ENCODE measurements around the gene CREB3L2. TPM values are rescaled to one million over a fixed set of nuclear protein-coding genes. Genes with fewer than 3 reads are reported as not detected.

The CREB3L2 gene
- total and polyA plus RNA-seq, 2 of the 8 experiments (the other 6 are each of a cell fraction or from before 2014, with no cell fraction given): 14.4 to 48.3 TPM

- Histone ChIP-seq H3K79me2 (ENCODE audit: control insufficient read depth in 1 of 2, insufficient read depth in 2 of 2, low read length in 2 of 2) (peaks cover 19 to 82% of the 10 kb centered on the region in 2 experiments), H4K8ac (ENCODE audit: extremely low read depth, insufficient read depth, low read length) (no peak overlapping the region; the same call in 1 of the 2 replicates), H2BK15ac (ENCODE audit: low read length) (no peak overlapping the region), H3K4me2 (ENCODE audit: insufficient read depth in 1 of 2, low read depth in 2 of 2, low read length in 2 of 2) (no peak overlapping the region), H4K20me1 (replicated peaks in 1 of 2; ENCODE audit: control insufficient read depth in 1 of 2, insufficient read depth in 2 of 2, low read length in 2 of 2) (peaks cover 0 to 2% of the 10 kb centered on the region in 2 experiments), H3K14ac (ENCODE audit: insufficient read length) (no peak overlapping the region), H3K23me2 (ENCODE audit: low read depth, low read length) (no peaks in the 10 kb centered on the region), H2BK20ac (ENCODE audit: low read length) (no peak overlapping the region), H2AFZ (ENCODE audit: low read length) (no peak overlapping the region), H2AK5ac (ENCODE audit: low read depth, low read length) (peak overlapping the region; percentile 7; the same call in 1 of the 2 replicates), H3K4me1 (replicated peaks in 1 of 4; ENCODE audit: control insufficient read depth in 3 of 4, insufficient read depth in 4 of 4, low read length in 3 of 4) (peaks cover 0 to 13% (median 1%) of the 10 kb centered on the region in 4 experiments; a peak in 3 of 7 replicates), H3K27me3 (replicated peaks in 1 of 4; ENCODE audit: control insufficient read depth in 3 of 4, extremely low read depth in 1 of 4, insufficient read depth in 3 of 4, low read length in 3 of 4) (no peaks in the 10 kb centered on the region), H3K18ac (ENCODE audit: extremely low read depth, low read length) (no peak overlapping the region), H3K27ac (ENCODE audit: low read depth, low read length) (no peak overlapping the region), H3K23ac (ENCODE audit: insufficient read length) (no peak overlapping the region), H3K36me3 (ENCODE audit: control insufficient read depth in 2 of 4, insufficient read depth in 4 of 4, low read length in 3 of 4) (peaks cover 0 to 4% (median 1%) of the 10 kb centered on the region in 4 experiments; a peak in 2 of 8 replicates), H3K4ac (replicated peaks; ENCODE audit: insufficient read length, low read depth, low read length) (no peak overlapping the region), H3K4me3 (ENCODE audit: extremely low read depth in 1 of 4, insufficient read depth in 2 of 4, low read depth in 3 of 4, low read length in 4 of 4) (no peak overlapping the region), H3K9ac (replicated peaks in 1 of 4; ENCODE audit: extremely low read depth in 1 of 4, low read depth in 3 of 4, low read length in 3 of 4) (no peak overlapping the region), H3K9me3 (ENCODE audit: insufficient read depth in 2 of 2, low read depth in 1 of 2, low read length in 1 of 2) (peaks cover 2 to 6% of the 10 kb centered on the region in 2 experiments; a peak in 1 of 4 replicates), H3K79me1 (ENCODE audit: low read depth, low read length) (peaks cover 16% of the 10 kb centered on the region; the same call in 1 of the 2 replicates), H4K91ac (replicated peaks; ENCODE audit: insufficient read length, low read length) (no peak overlapping the region), H4K5ac (ENCODE audit: insufficient read length, low read depth, low read length) (no peak overlapping the region), H3K56ac (replicated peaks; ENCODE audit: insufficient read length, low read depth, low read length) (no peak overlapping the region), H2BK120ac (replicated peaks; ENCODE audit: low read depth, low read length) (no peak overlapping the region), H2BK5ac (ENCODE audit: low read depth, low read length) (no peak overlapping the region), H2BK12ac (ENCODE audit: low read depth, low read length) (no peak overlapping the region)
- ChIA-PET POLR2A (ENCODE audit: partially characterized antibody) (interaction anchor here (0.6 to 1.7 kb wide), 5 partner anchors 9 to 182 kb away, joined by 3 to 6 read pairs (median 3); no protein-coding TSS in a partner anchor), CTCF (ENCODE audit: partially characterized antibody) (interaction anchor here (0.6 to 2.6 kb wide), 9 partner anchors 9 to 362 kb away, joined by 3 to 10 read pairs (median 4); partner anchors contain the start of gene CREB3L2)
- FAIRE-seq: no peak
- DNase-seq (ENCODE audit: low read depth in 1 of 2, low spot score in 2 of 2): no peak
- WGBS, 2 experiments (ENCODE audit: extremely low coverage in 1 of 2, insufficient coverage in 1 of 2, insufficient read length in 1 of 2, insufficient replicate concordance in 2 of 2, low coverage in 1 of 2, low lambda C conversion rate in 2 of 2, missing lambda C conversion rate in 1 of 2): 97% methylated on average over 3 of the region's 3 CpGs; no CpG with 5 or more reads in 1 of the 2 experiments
- TF ChIP-seq EZH2 (IDR thresholded peaks at IDR 0.05; ENCODE audit: low read depth, low read length, severe bottlenecking) (no peak), JUN (IDR thresholded peaks at IDR 0.05; ENCODE audit: low read depth, low read length) (no peak), ATF2 (IDR thresholded peaks at IDR 0.05; ENCODE audit: low read length) (no peak), SIX5 (IDR thresholded peaks at IDR 0.05; ENCODE audit: low read depth, low read length) (no peak), POLR2A (IDR thresholded peaks at IDR 0.05; ENCODE audit: control extremely low read depth in 1 of 2, low read depth in 2 of 2, low read length in 2 of 2) (no peak), ATF3 (IDR thresholded peaks at IDR 0.05; ENCODE audit: insufficient read depth, low read depth, low read length) (no peak), SP2 (IDR thresholded peaks at IDR 0.05; ENCODE audit: low read length) (no peak), MAX (IDR thresholded peaks at IDR 0.05) (no peak), POU5F1 (IDR thresholded peaks at IDR 0.05; ENCODE audit: low read depth, low read length) (no peak), CBX5 (IDR thresholded peaks at IDR 0.05; ENCODE audit: low read depth, low read length) (no peak), TEAD4 (IDR thresholded peaks at IDR 0.05; ENCODE audit: low read depth, low read length) (no peak), CREB1 (IDR thresholded peaks at IDR 0.05) (no peak)
These were observed 14.9 kb downstream of the CREB3L2 start for GRCh38 chr7:137987018-137987349.
